Mucosa of stomach (tissue), 1 donor: Measurements from ENCODE around the gene IGHMBP2.
"Not testable (repeated sequence)": the region's sequence is repeated elsewhere in the genome, so short reads cannot be mapped to it uniquely, and the experiment has no call there.

Experiments used
- H3K27me3 ChIP-seq: one replicate; pipeline ENCODE4 v1.7.0; 2013; ENCODE audit warnings: mild to moderate bottlenecking, low read length; ENCODE audit not compliant: control insufficient read depth, insufficient read depth
- H3K36me3 ChIP-seq: one replicate; pipeline ENCODE4 v1.7.0; 2013; ENCODE audit warnings: low read length; ENCODE audit not compliant: control insufficient read depth, insufficient read depth
- H3K4me1 ChIP-seq: one replicate; pipeline ENCODE4 v1.7.0; 2013; ENCODE audit warnings: mild to moderate bottlenecking, low read length; ENCODE audit not compliant: control insufficient read depth, insufficient read depth
- H3K4me3 ChIP-seq: one replicate; pipeline ENCODE4 v1.7.0; 2013; ENCODE audit warnings: low read length
- H3K9ac ChIP-seq: one replicate; pipeline ENCODE4 v1.7.0; 2013; ENCODE audit warnings: mild to moderate bottlenecking, low read length, moderate library complexity
- H3K9me3 ChIP-seq: one replicate; pipeline ENCODE4 v1.7.0; 2013; ENCODE audit warnings: mild to moderate bottlenecking, low read length, moderate library complexity; ENCODE audit not compliant: control insufficient read depth
- donor health status: Pancreatic carcinoma.

Gene IGHMBP2

GRCh38 chr11:68903288-68904247 is at the start of gene IGHMBP2, which contains the start of gene MRPL21:
Gene IGHMBP2, plus strand, starts transcription at chr11:68903891. Its CDS starts 62 bp downstream, at chr11:68903953.
Gene MRPL21, minus strand, starts transcription at chr11:68903832. Its CDS starts 22 bp downstream, at chr11:68903810.
- Histone ChIP-seq H3K27me3 (no peaks in the 10 kb centered on the region), H3K4me1 (peaks cover 7% of the 10 kb centered on the region), H3K4me3 (peak within 1 kb of the TSS; percentile 73), H3K9ac (peak within 1 kb of the TSS; percentile 85), H3K9me3 (no peaks in the 10 kb centered on the region), H3K36me3 (no peaks in the 10 kb centered on the region)

- Histone ChIP-seq H3K36me3 (no peaks in the 10 kb centered on the region), H3K4me1 (peaks cover 13% of the 10 kb centered on the region), H3K9ac (no peak overlapping the region), H3K4me3 (no peak overlapping the region), H3K9me3 (no peaks in the 10 kb centered on the region), H3K27me3 (peaks cover 13% of the 10 kb centered on the region)
Measured at GRCh38 chr11:68854273-68854958, 49.3 kb upstream of the IGHMBP2 start.

GRCh38 chr11:68855205-68855981 is 48.3 kb upstream of the IGHMBP2 start:
- Histone ChIP-seq H3K27me3 (peaks cover 13% of the 10 kb centered on the region), H3K36me3 (no peaks in the 10 kb centered on the region), H3K4me3 (peak overlapping the region; percentile 19), H3K4me1 (peaks cover 13% of the 10 kb centered on the region), H3K9ac (peak overlapping the region; percentile 53), H3K9me3 (no peaks in the 10 kb centered on the region)

- not testable (repeated sequence) for H3K9ac ChIP-seq, H3K36me3 ChIP-seq, H3K9me3 ChIP-seq, H3K4me3 ChIP-seq
- Histone ChIP-seq H3K27me3 (peaks cover 13% of the 10 kb centered on the region), H3K4me1 (peaks cover 13% of the 10 kb centered on the region)
Measured at GRCh38 chr11:68856425-68857030, 47.2 kb upstream of the IGHMBP2 start.

GRCh38 chr11:68857037-68857586 is 46.6 kb upstream of the IGHMBP2 start:
- Histone ChIP-seq H3K36me3 (no peaks in the 10 kb centered on the region), H3K9me3 (no peaks in the 10 kb centered on the region), H3K27me3 (peaks cover 13% of the 10 kb centered on the region), H3K9ac (no peak overlapping the region), H3K4me3 (no peak overlapping the region), H3K4me1 (peaks cover 13% of the 10 kb centered on the region)

GRCh38 chr11:68859123-68859522 is 44.6 kb upstream of the IGHMBP2 start:
- no peak overlapping the region for H3K9ac ChIP-seq

GRCh38 chr11:68862421-68862820 is 41.3 kb upstream of the IGHMBP2 start:
- Histone ChIP-seq H3K9me3 (no peaks in the 10 kb centered on the region), H3K27me3 (no peaks in the 10 kb centered on the region), H3K9ac (no peak overlapping the region), H3K36me3 (no peaks in the 10 kb centered on the region), H3K4me3 (no peak overlapping the region), H3K4me1 (peaks cover 6% of the 10 kb centered on the region)

More at GRCh38 chr11:68859123-68859522, 44.6 kb upstream of the IGHMBP2 start:
- Histone ChIP-seq H3K4me1 (peaks cover 13% of the 10 kb centered on the region), H3K27me3 (peaks cover 6% of the 10 kb centered on the region), H3K9me3 (no peaks in the 10 kb centered on the region), H3K36me3 (no peaks in the 10 kb centered on the region), H3K4me3 (no peak overlapping the region)

GRCh38 chr11:68863553-68864265 is 40.0 kb upstream of the IGHMBP2 start:
- H3K36me3 ChIP-seq, result no peaks in the 10 kb centered on the region
- no peaks in the 10 kb centered on the region for H3K9me3 ChIP-seq
- H3K4me3 ChIP-seq, result no peak overlapping the region
- no peaks in the 10 kb centered on the region for H3K27me3 ChIP-seq
- no peak overlapping the region for H3K9ac ChIP-seq
- H3K4me1 ChIP-seq, result no peaks in the 10 kb centered on the region

- Histone ChIP-seq H3K4me3 (no peak overlapping the region), H3K27me3 (no peaks in the 10 kb centered on the region), H3K9ac (no peak overlapping the region)
Measured at GRCh38 chr11:68865241-68865640, 38.5 kb upstream of the IGHMBP2 start.

GRCh38 chr11:68867066-68867465 is 36.6 kb upstream of the IGHMBP2 start:
- no peaks in the 10 kb centered on the region for H3K27me3 ChIP-seq
- no peaks in the 10 kb centered on the region for H3K9me3 ChIP-seq

More at GRCh38 chr11:68865241-68865640, 38.5 kb upstream of the IGHMBP2 start:
- Histone ChIP-seq H3K36me3 (no peaks in the 10 kb centered on the region), H3K9me3 (no peaks in the 10 kb centered on the region), H3K4me1 (no peaks in the 10 kb centered on the region)

More at GRCh38 chr11:68867066-68867465, 36.6 kb upstream of the IGHMBP2 start:
- Histone ChIP-seq H3K36me3 (no peaks in the 10 kb centered on the region), H3K9ac (no peak overlapping the region), H3K4me3 (no peak overlapping the region), H3K4me1 (peaks cover 11% of the 10 kb centered on the region)
